Measurements from ENCODE around the gene MRPL4. TPM values are rescaled to one million over a fixed set of nuclear protein-coding genes. Genes with fewer than 3 reads are reported as not detected.
A peak's percentile ranks its signal among the peaks of the same experiment; 100 is the strongest.

Gene MRPL4
- total and polyA plus RNA-seq, 2 of the 13 experiments (the other 11 are each of a cell fraction or from before 2014, with no cell fraction given): 40.6 to 42.5 TPM

DNA sequence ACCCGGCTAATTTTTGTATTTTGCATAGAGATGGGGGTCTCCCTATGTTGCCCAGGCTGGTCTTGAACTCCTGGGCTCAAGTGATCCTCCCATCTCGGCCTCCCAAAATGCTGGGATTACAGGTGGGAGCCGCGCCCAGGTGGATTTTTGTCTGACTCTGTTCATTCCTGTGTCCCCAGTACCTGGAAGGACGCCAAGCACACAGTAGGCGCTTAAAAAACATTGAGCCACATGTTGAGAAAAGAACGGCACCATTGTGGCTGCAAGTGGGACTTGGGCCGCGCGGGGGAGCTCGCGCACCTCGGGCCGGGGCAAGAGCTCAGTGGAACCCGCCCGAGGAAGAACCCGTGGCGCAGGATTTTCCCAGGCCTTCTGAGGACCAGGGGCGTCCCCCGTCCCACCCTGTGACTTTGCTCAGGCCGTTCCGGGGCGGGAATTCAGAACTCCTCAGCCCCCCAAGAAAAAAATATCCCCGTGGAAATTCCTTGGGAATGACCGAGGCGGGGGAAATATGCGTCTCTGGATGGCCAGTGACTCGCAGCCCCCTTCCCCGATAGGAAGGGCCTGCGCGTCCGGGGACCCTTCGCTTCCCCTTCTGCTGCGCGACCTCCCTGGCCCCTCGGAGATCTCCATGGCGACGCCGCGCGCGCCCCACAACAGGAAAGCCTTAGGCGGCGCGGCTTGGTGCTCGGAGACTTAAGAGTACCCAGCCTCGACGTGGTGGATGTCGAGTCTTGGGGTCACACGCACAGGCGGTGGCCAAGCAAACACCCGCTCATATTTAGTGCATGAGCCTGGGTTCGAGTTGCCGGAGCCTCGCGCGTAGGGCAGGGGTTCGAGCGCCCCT lies 17.5 kb downstream of the MRPL4 start (continued):
- TF ChIP-seq, protein P1, sequence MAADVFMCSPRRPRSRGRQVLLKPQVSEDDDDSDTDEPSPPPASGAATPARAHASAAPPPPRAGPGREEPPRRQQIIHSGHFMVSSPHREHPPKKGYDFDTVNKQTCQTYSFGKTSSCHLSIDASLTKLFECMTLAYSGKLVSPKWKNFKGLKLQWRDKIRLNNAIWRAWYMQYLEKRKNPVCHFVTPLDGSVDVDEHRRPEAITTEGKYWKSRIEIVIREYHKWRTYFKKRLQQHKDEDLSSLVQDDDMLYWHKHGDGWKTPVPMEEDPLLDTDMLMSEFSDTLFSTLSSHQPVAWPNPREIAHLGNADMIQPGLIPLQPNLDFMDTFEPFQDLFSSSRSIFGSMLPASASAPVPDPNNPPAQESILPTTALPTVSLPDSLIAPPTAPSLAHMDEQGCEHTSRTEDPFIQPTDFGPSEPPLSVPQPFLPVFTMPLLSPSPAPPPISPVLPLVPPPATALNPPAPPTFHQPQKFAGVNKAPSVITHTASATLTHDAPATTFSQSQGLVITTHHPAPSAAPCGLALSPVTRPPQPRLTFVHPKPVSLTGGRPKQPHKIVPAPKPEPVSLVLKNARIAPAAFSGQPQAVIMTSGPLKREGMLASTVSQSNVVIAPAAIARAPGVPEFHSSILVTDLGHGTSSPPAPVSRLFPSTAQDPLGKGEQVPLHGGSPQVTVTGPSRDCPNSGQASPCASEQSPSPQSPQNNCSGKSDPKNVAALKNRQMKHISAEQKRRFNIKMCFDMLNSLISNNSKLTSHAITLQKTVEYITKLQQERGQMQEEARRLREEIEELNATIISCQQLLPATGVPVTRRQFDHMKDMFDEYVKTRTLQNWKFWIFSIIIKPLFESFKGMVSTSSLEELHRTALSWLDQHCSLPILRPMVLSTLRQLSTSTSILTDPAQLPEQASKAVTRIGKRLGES (CRISPR knock-in tag; IDR thresholded peaks at IDR 0.05; ENCODE audit: borderline replicate concordance): no peak
- TF ChIP-seq RFX5 (IDR thresholded peaks at IDR 0.05; ENCODE audit: low read depth, low read length): no peak
- TF ChIP-seq ZNF510 (CRISPR knock-in tag; IDR thresholded peaks at IDR 0.05; ENCODE audit: low read depth): no peak
- no peak for TF ChIP-seq ZNF607 (CRISPR knock-in tag; IDR thresholded peaks at IDR 0.05; ENCODE audit: borderline replicate concordance)
- TF ChIP-seq ZNF768 (CRISPR knock-in tag; IDR thresholded peaks at IDR 0.05): no peak; the same call in 1 of the 2 replicates
- no peak for TF ChIP-seq TAF15 (IDR thresholded peaks at IDR 0.05; ENCODE audit: low read depth, low read length, poor library complexity, severe bottlenecking)
- TF ChIP-seq TBL1XR1 (IDR thresholded peaks at IDR 0.05; ENCODE audit: borderline replicate concordance, low read length, partially characterized antibody): no peak
- 0 out of 2 replicates have a peak, but pooled peaks have one; percentile 37 for TF ChIP-seq SMAD3 (CRISPR knock-in tag; IDR thresholded peaks at IDR 0.05)
- TF ChIP-seq ZNF879 (CRISPR knock-in tag; IDR thresholded peaks at IDR 0.05): no peak
- no peak for TF ChIP-seq GLI4 (CRISPR knock-in tag; IDR thresholded peaks at IDR 0.05; ENCODE audit: borderline replicate concordance)
- TF ChIP-seq ZNF816 (CRISPR knock-in tag; IDR thresholded peaks at IDR 0.05; ENCODE audit: borderline replicate concordance): 0 out of 2 replicates have a peak, but pooled peaks have one; percentile 38
- TF ChIP-seq ZNF317 (CRISPR knock-in tag; IDR thresholded peaks at IDR 0.05): no peak
- TF ChIP-seq ZC3H4 (CRISPR knock-in tag; IDR thresholded peaks at IDR 0.05; ENCODE audit: borderline replicate concordance): no peak
- TF ChIP-seq ZNF747 (CRISPR knock-in tag; IDR thresholded peaks at IDR 0.05; ENCODE audit: borderline replicate concordance): no peak
- no peak for TF ChIP-seq ZNF382 (CRISPR knock-in tag; IDR thresholded peaks at IDR 0.05; ENCODE audit: borderline replicate concordance)
- no peak for TF ChIP-seq KAT8 (CRISPR knock-in tag; IDR thresholded peaks at IDR 0.05)
- TF ChIP-seq, protein P2, sequence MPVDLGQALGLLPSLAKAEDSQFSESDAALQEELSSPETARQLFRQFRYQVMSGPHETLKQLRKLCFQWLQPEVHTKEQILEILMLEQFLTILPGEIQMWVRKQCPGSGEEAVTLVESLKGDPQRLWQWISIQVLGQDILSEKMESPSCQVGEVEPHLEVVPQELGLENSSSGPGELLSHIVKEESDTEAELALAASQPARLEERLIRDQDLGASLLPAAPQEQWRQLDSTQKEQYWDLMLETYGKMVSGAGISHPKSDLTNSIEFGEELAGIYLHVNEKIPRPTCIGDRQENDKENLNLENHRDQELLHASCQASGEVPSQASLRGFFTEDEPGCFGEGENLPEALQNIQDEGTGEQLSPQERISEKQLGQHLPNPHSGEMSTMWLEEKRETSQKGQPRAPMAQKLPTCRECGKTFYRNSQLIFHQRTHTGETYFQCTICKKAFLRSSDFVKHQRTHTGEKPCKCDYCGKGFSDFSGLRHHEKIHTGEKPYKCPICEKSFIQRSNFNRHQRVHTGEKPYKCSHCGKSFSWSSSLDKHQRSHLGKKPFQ (CRISPR knock-in tag; IDR thresholded peaks at IDR 0.05; ENCODE audit: insufficient replicate concordance): no peak
- TF ChIP-seq CREB1 (IDR thresholded peaks at IDR 0.05): no peak
- no peak for TF ChIP-seq CREB1 (CRISPR knock-in tag; IDR thresholded peaks at IDR 0.05)
- no peak for TF ChIP-seq ZNF598 (CRISPR knock-in tag; IDR thresholded peaks at IDR 0.05; ENCODE audit: borderline replicate concordance)
- no peak for TF ChIP-seq BORCS8-MEF2B (CRISPR knock-in tag; IDR thresholded peaks at IDR 0.05)
- no peak for TF ChIP-seq ZNF720 (CRISPR knock-in tag; IDR thresholded peaks at IDR 0.05)
- TF ChIP-seq ZNF343 (CRISPR knock-in tag; IDR thresholded peaks at IDR 0.05): 0 out of 2 replicates have a peak, but pooled peaks have one; percentile 40
- no peak for TF ChIP-seq RAD51 (IDR thresholded peaks at IDR 0.05; ENCODE audit: borderline replicate concordance)
- TF ChIP-seq ZNF431 (CRISPR knock-in tag; IDR thresholded peaks at IDR 0.05; ENCODE audit: borderline replicate concordance, low read depth): no peak
- 0 out of 2 replicates have a peak, but pooled peaks have one; percentile 29 for TF ChIP-seq AHR (CRISPR knock-in tag; IDR thresholded peaks at IDR 0.05)

Measured in HepG2 (cell line).